GM18861 (cell line): Measurements from ENCODE around the gene TRIM62.

Experiments used
- ATAC-seq: cut with Tn5 transposase; IDR thresholded peaks from one replicate; pipeline ENCODE4 v1.9.1; 2021; ENCODE audit not compliant: unreplicated experiment

Gene TRIM62

DNA sequence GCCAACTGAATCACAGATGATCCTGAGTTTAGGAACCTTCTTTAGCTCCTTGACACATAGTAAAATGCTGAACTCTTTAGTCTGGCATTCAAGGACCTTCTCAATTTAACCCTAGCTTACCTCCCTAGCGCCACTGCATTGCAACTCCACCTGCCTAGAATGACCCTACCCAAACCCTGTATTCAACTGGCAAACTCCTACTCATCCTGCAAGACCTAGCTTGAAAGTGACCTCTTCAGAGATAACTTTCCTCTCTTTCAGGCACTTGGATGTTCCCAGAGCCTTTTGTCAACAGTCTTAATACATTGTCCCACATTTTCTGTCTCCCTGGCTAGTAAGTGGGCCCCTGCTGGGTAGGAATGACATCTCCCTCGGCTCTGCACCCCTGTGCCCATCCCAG, 19.7 kb downstream of the TRIM62 start:
- ATAC-seq = no peak

DNA sequence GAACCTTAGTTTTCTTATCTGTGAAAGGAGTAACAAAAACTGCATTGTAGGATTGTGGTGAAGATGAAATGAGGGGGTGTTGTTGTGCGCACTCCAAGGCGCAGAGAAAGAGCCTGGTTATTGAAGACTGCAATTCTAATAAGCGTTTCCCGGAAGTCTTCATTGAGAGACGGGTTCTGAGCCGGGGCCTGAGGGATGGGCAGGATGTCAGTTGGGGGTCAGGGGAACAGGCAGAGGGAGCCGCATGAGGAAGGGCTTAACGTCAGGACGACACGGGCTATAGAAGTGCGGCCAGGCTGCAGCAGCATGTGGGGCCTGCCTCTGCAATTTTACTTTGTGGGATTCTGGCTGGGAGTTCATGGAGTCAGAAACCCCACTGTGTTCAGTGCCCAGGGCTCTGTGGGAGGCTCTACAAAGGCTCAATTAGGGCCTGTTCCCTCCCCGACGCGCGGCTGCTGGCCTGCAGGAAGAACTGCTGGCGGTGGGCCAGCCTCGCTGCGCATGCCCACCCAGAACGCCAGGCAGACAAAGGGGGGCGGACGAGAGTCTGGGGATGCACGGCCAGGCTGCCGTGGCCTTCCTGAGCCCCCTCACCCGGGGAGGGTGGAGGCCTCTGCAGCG, 20.7 kb downstream of the TRIM62 start:
- ATAC-seq = no peak

DNA sequence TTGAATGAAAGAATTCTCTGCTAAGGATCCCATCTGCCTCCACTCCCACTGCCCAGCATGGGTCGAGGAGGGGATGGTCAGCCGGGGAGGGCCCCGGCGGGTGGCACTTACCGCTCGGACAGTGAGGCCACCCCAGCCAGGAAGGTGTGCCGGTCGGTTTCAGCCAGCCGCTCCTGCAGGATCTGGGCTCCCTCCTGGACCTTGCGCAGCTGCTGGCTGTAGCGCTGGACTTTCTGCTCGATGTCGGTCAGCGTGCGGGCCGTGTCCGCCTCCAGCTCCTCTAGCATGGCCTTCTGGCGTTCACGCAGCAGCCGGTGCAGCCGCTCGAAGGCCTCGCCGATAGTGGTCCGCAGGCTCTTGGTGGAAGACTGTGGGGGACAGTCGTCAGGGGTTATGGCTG, 22.3 kb downstream of the TRIM62 start:
- ATAC-seq = no peak

DNA sequence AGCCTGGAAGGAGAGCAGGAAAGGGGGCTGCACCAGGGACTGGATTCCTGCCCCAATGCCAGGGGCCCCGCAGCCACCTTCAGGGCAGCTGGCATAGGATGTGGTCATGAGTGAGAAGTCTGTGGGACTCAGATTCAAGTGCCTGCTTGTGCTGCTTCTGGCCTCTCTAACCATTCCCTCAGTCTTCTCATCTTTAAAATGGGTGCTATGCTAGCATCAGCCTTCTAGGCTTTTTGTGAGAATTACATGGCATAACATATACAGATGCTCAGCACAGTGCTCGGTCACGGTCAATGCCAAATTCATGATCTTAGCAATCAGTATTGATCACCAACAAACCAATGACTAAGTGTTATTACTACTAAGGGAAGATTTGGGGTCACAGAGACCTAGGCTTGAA, 23.5 kb downstream of the TRIM62 start:
- ATAC-seq = no peak

DNA sequence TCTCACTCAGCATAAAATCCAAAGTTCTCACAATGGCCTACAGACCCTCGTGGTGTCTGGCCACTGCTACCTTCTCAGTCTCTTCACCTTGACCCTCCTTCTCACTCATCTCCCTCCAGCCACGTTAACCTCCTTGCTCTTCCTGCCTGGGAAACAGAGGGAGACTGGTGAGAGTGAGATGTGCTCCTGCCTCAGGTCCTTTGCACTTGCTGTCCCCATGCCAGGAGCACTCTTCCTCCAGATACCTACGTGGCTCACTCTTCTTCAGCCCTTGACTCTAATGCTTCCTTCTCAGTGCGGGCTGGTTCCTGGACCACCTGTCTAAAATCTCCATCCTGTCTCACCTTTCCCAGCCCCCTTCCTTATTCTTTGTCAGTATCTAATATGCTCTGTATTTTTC, 24.7 kb downstream of the TRIM62 start:
- ATAC-seq = no peak

DNA sequence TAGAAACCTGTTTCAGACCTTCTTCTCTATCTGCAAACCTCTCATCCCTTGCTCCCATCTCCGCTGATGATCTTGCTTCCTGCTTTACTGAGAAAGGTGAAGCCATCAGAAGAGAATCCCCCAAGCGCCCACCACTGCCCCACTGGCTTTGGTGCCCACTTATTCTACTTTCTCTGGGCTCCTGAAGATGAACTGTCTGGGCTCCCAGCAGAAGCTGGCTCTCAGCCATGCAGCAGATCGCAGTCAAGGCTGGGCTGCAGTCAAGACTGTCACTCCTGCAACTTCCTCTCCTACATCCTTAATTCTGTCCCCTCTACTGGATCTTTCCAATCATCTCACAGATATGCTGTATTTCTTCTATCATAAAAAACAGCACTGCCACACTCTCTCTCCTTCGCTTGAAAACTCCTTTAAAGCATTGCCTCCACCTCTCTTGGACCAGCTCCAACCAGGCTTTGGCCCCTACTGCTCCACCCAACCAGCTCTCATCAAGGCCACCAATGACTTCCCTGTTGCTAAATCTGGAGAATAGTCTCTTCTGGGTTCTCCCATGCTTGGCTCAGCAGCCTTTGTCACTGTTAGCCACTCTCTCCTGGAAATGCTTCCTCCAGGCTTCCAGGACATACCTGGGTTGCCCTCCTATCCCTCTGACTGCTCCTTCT, 25.8 kb downstream of the TRIM62 start:
- ATAC-seq = no peak

DNA sequence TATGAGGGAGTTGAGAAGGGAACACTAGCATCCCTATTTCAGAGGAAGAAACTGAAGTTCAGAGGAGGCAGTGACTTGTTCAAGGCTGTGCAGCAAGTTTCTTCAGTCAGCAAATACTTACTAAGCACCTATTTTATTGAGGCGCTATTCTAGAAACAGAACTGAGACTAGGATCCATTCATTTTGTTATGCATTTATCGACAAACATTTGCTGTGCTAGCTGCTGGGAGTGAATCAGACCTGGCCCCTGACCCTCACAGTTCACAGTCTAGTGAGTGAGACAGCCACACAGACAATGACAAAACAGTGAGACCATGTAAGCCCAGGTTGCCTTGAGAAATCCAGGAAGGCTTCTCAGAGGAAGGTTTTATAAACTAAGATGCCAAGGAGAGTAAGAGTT, 28.2 kb downstream of the TRIM62 start:
- ATAC-seq = no peak

DNA sequence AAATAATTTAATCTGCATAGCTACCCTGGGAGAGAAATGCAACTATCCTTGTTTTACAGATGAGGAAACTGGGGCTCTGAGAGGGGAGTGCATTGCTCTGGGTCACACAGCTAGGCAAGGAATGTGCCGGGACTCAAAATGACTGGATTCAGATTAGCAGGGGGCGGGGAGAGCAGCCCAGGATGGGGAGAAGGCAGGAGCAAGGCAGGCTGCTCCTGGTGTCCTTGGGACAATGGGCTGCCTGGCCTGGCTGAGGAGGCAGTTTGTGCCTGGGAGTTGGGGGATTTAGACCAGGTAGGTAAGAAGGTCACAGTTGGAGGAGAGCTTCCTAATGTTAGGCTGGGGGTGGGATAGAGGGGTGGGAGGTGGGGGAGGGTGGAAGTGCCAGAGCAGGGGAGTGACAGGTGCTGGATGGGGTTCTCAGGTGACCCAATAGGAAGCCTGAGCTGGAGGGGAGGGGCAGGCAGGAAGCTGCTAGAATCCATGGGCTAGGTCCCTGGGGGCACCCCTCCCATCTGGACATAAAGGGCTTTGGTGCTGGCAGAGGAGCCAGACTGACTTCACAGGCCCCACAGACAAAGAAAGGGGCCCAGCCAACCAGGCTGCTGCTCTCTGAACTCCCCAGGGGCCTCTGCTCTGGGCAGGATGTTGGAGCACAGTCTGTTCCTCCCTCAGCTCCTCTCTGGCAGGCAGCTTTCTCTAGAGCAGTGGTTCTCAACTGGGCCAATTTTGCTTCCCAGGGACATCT, 29.0 kb downstream of the TRIM62 start:
- no peak for ATAC-seq

DNA sequence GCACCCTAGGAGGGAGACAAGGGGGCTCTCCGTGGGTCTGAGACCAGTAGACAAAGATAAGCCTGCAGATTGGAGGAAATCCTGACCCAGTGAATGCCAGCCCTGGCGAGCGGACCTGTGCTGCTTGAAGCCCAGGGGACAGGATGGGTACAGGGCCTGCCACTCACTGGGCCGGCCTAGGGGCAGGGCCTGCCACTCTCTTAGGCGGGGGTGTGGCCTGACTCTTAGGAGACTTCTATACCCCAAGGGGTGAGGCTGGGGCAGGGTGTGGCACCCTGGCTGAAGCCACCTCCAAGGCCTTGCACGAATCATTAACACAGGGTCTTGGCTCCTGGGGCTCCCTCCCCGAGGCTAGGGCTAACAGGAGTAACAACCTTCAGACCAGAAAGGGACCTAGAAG, 30.7 kb downstream of the TRIM62 start:
- no peak for ATAC-seq

DNA sequence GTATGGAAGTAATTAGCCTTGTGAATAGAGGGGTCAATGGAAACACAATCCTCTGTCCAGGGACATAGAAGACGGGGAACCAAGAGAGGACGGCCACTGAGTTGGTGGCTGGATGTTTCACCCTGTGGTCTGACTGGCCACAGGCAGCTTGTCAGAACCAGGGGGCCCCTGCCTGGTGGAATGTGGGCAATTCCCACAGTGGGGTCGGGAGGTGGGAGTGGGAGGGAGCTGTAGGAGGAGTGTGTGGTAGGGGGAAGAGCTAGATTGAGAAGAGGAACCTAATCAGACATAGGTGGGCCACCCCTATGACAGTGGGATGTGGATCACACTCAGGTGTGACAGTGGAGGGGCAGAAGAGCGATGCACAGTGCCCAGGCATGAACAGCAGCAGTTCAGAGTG, 31.3 kb downstream of the TRIM62 start:
- no peak for ATAC-seq

DNA sequence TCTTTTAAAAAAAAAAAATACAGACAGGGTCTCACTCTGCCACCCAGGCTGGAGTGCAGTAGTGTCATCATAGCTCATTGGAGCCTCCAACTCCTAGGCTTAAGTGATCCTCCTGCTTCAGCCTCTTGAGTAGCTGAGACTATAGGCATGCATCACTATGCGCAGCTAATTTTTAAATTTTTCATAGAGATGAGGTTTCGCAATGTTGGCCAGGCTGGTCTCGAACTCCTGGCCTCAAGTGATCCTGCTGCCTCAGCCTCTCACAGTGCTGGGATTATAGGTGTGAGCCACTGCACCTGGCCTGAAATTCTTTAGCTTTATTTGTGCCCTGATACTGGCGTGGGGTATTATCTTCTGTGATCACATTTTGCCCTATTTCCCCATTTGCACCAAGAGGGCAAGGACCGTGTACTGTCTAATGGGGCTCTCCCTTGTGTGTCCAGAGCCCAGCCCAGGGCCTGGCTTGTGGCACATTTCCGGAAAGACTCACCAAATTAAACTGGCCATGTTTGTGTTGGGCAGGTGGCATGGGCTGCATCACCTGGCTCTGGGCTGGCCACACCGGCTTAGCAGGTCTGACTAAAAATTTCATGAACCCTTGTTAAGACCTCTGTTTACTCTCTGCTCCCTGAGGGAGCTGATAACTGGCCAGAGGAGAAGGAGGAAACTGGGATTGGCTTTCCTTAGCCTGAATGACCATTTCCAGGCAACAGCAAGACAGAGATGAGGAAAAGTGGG, 32.2 kb downstream of the TRIM62 start:
- ATAC-seq = no peak

DNA sequence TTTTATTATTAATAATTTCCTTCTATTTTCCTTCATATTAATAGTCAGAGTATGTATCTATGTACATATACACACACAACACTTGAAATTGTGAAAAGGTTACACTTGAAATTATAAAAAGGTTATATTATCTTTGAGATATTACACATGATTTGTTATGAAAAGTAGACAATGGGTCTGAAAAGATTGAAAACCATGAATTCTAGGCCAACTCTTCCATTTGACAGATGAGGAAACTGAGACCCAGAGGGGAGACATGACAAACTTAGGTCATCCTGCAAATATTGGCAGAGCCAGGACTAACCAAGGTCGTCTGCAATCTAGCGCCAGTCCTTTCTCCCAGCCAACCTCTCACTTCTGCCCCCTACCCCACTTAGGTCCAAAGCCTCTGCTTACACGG, 33.2 kb downstream of the TRIM62 start:
- ATAC-seq = no peak

DNA sequence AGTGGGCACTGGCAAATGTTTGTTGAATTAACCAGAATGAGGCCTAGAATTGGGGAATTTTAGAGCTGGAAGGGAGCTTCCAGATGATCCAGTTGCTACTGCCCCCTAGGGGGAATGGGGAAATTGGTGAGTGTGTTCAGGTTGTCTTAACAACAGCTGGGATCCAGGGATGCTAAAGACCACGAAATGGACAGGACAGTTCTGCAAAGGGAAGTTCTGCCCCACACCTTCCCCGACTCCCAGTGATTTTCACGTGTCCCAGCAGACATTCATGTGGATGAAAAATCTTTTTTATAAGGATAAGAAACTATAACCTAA, 33.9 kb downstream of the TRIM62 start:
- no peak for ATAC-seq

DNA sequence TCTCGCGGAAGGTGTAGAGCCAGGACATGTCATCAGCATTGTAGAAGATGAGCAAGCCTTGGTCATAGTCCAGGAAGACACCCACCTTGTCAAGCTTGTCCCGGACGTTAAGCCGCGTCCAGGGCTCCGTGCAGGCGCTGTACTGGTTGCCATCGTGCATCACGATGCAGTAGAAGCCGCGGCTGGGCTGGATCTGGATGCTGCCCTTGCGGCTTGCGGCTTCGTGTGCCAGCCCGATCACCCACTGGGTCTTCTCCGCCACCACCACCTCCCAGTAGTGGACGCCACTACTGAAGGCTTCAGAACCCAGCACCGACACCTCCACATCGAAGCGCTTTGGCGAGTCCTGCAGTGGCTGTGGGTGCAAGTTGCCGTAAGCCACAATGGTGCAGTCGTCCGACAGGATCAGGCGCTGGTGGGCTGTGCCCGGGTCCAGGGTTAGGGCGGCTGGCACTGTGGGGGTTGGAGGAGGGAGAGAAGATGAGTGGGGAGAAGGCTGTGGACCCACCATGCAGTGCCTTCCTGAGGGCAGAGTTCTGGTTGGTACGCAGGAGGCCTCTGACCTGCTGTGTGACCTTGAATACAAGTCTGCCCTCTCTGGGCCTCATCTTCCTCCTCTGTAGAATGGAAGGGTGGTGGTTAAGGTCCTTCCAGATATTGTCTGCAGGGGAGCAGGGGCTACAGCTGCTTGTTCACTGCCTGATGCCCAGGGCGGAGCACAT, 34.4 kb downstream of the TRIM62 start:
- ATAC-seq = no peak

DNA sequence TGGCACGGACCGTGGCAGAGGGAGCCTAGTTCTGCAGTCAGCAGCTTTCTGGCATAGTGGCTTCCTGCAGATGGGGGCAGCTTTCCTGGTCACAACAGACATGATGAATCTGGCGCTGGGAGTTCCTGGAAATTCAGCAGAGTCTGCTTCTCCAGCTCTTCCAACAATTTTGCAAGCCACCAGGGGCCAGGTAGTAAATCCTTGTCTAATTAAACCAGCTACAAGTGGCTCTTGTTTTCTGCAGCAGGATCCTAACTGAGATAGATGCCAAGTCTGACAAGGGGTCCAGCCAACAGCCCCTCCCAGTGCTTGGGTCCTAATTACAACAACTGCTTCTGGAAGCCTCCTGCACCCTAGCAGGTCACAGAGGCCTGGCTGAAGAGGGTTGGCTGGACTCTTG, 35.8 kb downstream of the TRIM62 start:
- ATAC-seq = no peak

DNA sequence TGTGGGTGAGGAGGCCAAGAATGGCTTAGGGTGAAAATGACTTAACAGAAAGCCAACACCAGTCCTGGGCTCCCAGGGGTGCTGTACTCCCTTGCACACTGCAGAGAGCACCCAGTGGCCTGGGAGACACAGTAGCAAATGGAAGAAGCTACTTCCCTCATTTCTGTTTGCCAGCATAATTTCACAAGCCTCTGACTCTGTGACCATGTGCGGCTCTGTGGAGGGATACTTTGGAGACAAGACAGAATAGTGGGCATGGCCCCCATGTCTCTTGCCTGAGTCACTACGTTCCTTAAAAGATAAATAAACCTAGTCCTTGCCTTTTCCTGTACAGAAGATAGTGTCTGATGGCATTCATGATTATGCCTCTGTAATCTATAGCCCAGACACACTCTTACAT, 38.1 kb downstream of the TRIM62 start:
- no peak for ATAC-seq

DNA sequence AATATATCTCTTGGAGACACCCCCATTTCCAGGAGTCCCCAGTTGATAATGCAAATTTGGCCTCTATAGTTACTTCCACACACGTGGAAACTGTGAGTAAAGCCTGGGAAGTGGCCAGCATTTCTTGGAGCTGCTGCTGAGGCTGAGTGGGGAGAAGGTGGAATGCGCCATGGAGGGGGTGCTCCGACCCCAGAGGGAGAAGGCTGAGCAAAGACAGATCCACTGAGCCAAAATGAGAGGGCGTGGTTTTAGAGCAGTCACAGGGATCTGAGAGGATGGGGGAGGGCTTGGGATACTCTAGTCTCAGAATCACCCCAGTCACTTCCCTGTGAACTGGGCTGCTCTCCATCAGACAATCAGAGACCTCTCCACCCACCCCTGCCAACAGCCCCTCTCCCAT, 38.7 kb downstream of the TRIM62 start:
- no peak for ATAC-seq

DNA sequence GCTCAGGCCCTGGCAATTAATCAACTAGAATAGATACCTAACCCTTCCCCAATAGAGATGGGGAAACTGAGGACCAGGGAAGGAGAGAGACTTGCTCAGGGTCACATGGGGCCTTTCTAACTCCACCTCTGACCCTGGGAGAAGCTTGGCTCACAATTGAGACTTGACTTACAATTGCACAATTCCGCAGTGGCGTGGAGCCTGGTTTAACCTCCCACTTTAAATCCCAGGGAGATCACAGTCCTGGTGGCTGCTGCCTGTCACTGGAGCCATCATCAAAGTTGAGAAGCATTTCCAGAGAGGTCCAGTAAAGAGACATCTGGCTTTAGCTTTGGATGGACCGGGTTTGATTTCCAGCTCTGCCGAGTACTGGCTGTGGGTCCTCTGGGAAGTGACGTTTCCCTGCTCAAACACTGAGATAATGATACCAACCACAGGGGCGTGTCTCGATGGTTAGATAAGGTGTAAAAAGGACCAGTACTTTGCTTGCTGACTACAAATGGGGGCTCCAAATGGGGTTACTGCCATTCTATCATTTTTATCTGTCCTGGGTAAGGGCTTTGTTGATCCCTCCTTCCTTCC, 39.3 kb downstream of the TRIM62 start:
- ATAC-seq = no peak

DNA sequence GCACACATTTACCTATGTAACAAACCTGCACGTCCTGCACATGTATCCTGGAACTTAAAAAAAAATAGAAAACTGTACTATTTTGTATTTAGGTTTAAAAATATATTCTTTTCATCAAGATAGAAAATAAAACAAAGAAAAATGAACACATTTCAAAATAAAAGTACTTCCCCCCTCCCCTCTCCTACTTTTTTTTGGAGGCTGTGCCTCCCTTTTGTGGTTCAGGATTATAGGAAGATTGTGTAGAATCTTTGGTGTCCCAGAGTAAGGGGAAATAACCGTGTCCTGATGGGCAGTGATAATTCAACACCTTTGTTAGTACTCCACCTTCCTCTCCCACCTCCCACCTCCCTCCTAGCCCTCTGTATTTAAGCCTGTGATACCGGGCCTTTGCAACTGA, 40.1 kb downstream of the TRIM62 start:
- no peak for ATAC-seq

DNA sequence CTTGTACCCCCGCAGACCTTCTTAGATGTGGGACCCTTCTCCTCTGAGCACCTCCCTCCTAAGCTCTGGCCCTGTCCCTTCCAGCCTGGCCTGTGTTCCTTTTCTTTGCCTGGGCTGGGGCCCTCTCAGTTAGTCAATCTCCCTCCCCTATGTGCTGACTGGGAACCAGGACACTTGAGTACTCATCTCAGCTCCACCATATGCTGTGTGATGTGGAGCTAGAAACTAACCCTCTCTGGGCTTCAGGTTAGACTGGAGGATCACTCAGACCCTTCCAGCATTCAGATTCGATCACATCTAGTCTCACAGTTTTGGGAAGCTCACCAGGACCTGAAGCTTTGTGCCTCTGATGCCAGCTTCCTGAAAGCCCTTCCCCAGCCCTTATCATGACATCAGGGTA, 40.6 kb downstream of the TRIM62 start:
- ATAC-seq = no peak
